H1 (cell line): ENCODE results near the gene CHD6. TPM values are rescaled to one million over a fixed set of nuclear protein-coding genes. Genes with fewer than 3 reads are reported as not detected.

Experiments
- CTCF ChIA-PET: fragments of 300-600 bp; sonication (Branson Sonifier 250); formaldehyde crosslinking; loops from one replicate; lab custom pipeline; 2021; ENCODE audit not compliant: partially characterized antibody; lab: Charles Lee
- POLR2A ChIA-PET: fragments of 300-600 bp; sonication (Branson Sonifier 250); formaldehyde crosslinking; loops from one replicate; lab custom pipeline; 2021; ENCODE audit warnings: inconsistent platforms; ENCODE audit not compliant: partially characterized antibody; lab: Charles Lee
- DNase-seq, 2 experiments: peaks; one replicate each; pipeline versions ENCODE4 v3.0.0 to v3.0.0-alpha.2; 2010 to 2022; ENCODE audit warnings: low spot score in 2 of 2, low read depth in 1 of 2, mixed read lengths in 1 of 2
- FAIRE-seq: peaks from 2 replicates; lab custom pipeline; 2011; peaks lifted over from hg19 to GRCh38; lab: Jason Lieb, UNC
- H2AFZ ChIP-seq: 2 replicates; pipeline ENCODE4 v1.8.1; 2012; ENCODE audit warnings: low read length, inconsistent platforms
- H2AK5ac ChIP-seq: 2 replicates; pipeline ENCODE4 v1.6.1; 2013; ENCODE audit warnings: low read depth, low read length
- H2BK120ac ChIP-seq: replicated peaks from 2 replicates; pipeline ENCODE3; 2013; ENCODE audit warnings: low read depth, low read length, inconsistent platforms
- H2BK12ac ChIP-seq: 2 replicates; pipeline ENCODE4 v1.6.1; 2013; ENCODE audit warnings: low read depth, low read length
- H2BK15ac ChIP-seq: 2 replicates; pipeline ENCODE4 v1.6.1; 2013; ENCODE audit warnings: low read length
- H2BK20ac ChIP-seq: 2 replicates; pipeline ENCODE4 v1.6.1; 2013; ENCODE audit warnings: low read length
- H2BK5ac ChIP-seq: 2 replicates; pipeline ENCODE4 v1.6.1; 2013; ENCODE audit warnings: low read depth, low read length
- H3K14ac ChIP-seq: 2 replicates; pipeline ENCODE4 v1.6.1; 2013; ENCODE audit warnings: inconsistent platforms; ENCODE audit not compliant: insufficient read length
- H3K18ac ChIP-seq: 2 replicates; pipeline ENCODE4 v1.6.1; 2013; ENCODE audit warnings: low read length; ENCODE audit errors: extremely low read depth
- H3K23ac ChIP-seq: 2 replicates; pipeline ENCODE4 v1.6.1; 2013; ENCODE audit warnings: inconsistent platforms; ENCODE audit not compliant: insufficient read length
- H3K23me2 ChIP-seq: 2 replicates; pipeline ENCODE4 v1.6.1; 2013; ENCODE audit warnings: low read depth, low read length
- H3K27ac ChIP-seq: 2 replicates; pipeline ENCODE4 v1.6.1; 2011; ENCODE audit warnings: low read depth, low read length, inconsistent platforms
- H3K27me3 ChIP-seq, 4 experiments: replicated peaks in 1 of 4; 1 replicate in 1 of 4; 2 replicates in 3 of 4; pipeline versions ENCODE4 v1.6.1 to v1.8.1; 2011 to 2013; ENCODE audit warnings: low read length in 3 of 4, mild to moderate bottlenecking in 3 of 4, inconsistent platforms in 2 of 4, mixed read lengths in 2 of 4, moderate library complexity in 1 of 4; ENCODE audit not compliant: control insufficient read depth in 3 of 4, insufficient read depth in 3 of 4; ENCODE audit errors: extremely low read depth in 1 of 4
- H3K36me3 ChIP-seq, 4 experiments: 2 replicates each; pipeline versions ENCODE4 v1.6.1 to v1.8.1; 2011 to 2013; ENCODE audit warnings: mild to moderate bottlenecking in 4 of 4, low read length in 3 of 4, moderate library complexity in 2 of 4, control low read depth in 1 of 4, inconsistent platforms in 1 of 4; ENCODE audit not compliant: insufficient read depth in 4 of 4, control insufficient read depth in 2 of 4
- H3K4ac ChIP-seq: replicated peaks from 2 replicates; pipeline ENCODE3; 2013; ENCODE audit warnings: low read length, low read depth, mixed read lengths, inconsistent platforms; ENCODE audit not compliant: insufficient read length
- H3K4me1 ChIP-seq, 4 experiments: replicated peaks in 1 of 4; 1 replicate in 1 of 4; 2 replicates in 3 of 4; pipeline versions ENCODE4 v1.6.1 to v1.8.1; 2011 to 2013; ENCODE audit warnings: low read length in 3 of 4, inconsistent platforms in 2 of 4, mixed read lengths in 1 of 4; ENCODE audit not compliant: insufficient read depth in 4 of 4, control insufficient read depth in 3 of 4
- H3K4me2 ChIP-seq, 2 experiments: 2 replicates each; pipeline versions ENCODE4 v1.6.1 to v1.8.1; 2011 to 2013; ENCODE audit warnings: low read depth in 2 of 2, low read length in 2 of 2, control low read depth in 1 of 2, inconsistent platforms in 1 of 2, mild to moderate bottlenecking in 1 of 2; ENCODE audit not compliant: insufficient read depth in 1 of 2
- H3K4me3 ChIP-seq, 4 experiments: fragments of 200-600, 300-600 bp in 1 of 4; sonication (generic), shearing (Covaris generic), sonication (Bioruptor Twin) in 1 of 4; 2 replicates each; pipeline versions ENCODE4 v1.5.1 to v1.8.1; 2011 to 2016; ENCODE audit warnings: low read length in 4 of 4, low read depth in 3 of 4, control low read depth in 2 of 4, inconsistent platforms in 2 of 4, mild to moderate bottlenecking in 2 of 4, mixed read lengths in 1 of 4, moderate library complexity in 1 of 4; ENCODE audit not compliant: insufficient read depth in 2 of 4; ENCODE audit errors: extremely low read depth in 1 of 4
- H3K56ac ChIP-seq: replicated peaks from 2 replicates; pipeline ENCODE3; 2013; ENCODE audit warnings: low read depth, mild to moderate bottlenecking, mixed read lengths, low read length, inconsistent platforms; ENCODE audit not compliant: insufficient read length
- H3K79me1 ChIP-seq: 2 replicates; pipeline ENCODE4 v1.6.1; 2013; ENCODE audit warnings: low read depth, low read length, control low read depth
- H3K79me2 ChIP-seq, 2 experiments: 2 replicates each; pipeline versions ENCODE4 v1.6.1 to v1.8.1; 2012 to 2013; ENCODE audit warnings: low read length in 2 of 2, mild to moderate bottlenecking in 2 of 2, inconsistent platforms in 1 of 2; ENCODE audit not compliant: insufficient read depth in 2 of 2, control insufficient read depth in 1 of 2
- H3K9ac ChIP-seq, 4 experiments: replicated peaks in 1 of 4; 1 replicate in 1 of 4; 2 replicates in 3 of 4; pipeline versions ENCODE4 v1.6.1 to v1.8.1; 2011 to 2013; ENCODE audit warnings: low read depth in 3 of 4, low read length in 3 of 4, control low read depth in 2 of 4, mild to moderate bottlenecking in 2 of 4, moderate library complexity in 2 of 4, inconsistent platforms in 1 of 4; ENCODE audit errors: extremely low read depth in 1 of 4
- H3K9me3 ChIP-seq, 2 experiments: 2 replicates each; pipeline versions ENCODE4 v1.6.1 to v1.8.1; 2012 to 2013; ENCODE audit warnings: mild to moderate bottlenecking in 2 of 2, moderate library complexity in 2 of 2, control low read depth in 1 of 2, inconsistent platforms in 1 of 2, low read depth in 1 of 2, low read length in 1 of 2, mixed read lengths in 1 of 2; ENCODE audit not compliant: insufficient read depth in 2 of 2
- H4K20me1 ChIP-seq, 2 experiments: replicated peaks in 1 of 2; 2 replicates each; pipeline versions ENCODE3 to v1.8.1; 2011 to 2013; ENCODE audit warnings: inconsistent platforms in 2 of 2, low read length in 2 of 2, mild to moderate bottlenecking in 1 of 2; ENCODE audit not compliant: insufficient read depth in 2 of 2, control insufficient read depth in 1 of 2
- H4K5ac ChIP-seq: 2 replicates; pipeline ENCODE4 v1.6.1; 2013; ENCODE audit warnings: low read length, low read depth, mixed read lengths, inconsistent platforms; ENCODE audit not compliant: insufficient read length
- H4K8ac ChIP-seq: 2 replicates; pipeline ENCODE4 v1.8.0; 2013; ENCODE audit warnings: mild to moderate bottlenecking, moderate library complexity, low read length, inconsistent platforms; ENCODE audit not compliant: insufficient read depth; ENCODE audit errors: extremely low read depth
- H4K91ac ChIP-seq: replicated peaks from 2 replicates; pipeline ENCODE3; 2013; ENCODE audit warnings: low read length, mixed read lengths, inconsistent platforms; ENCODE audit not compliant: insufficient read length
- BRCA1 ChIP-seq: IDR thresholded peaks from 2 replicates; pipeline ENCODE4 v1.6.1; 2012; ENCODE audit warnings: low read depth, low read length, improper control_type of control experiment
- CTBP2 ChIP-seq: IDR thresholded peaks from 2 replicates; pipeline ENCODE4 v1.7.0; 2011; ENCODE audit warnings: borderline replicate concordance, mild to moderate bottlenecking, moderate library complexity, mixed read lengths, low read length; ENCODE audit not compliant: insufficient read depth, insufficient read length
- CTCF ChIP-seq, 3 experiments: IDR thresholded peaks; 1 replicate in 2 of 3; 2 replicates in 1 of 3; pipeline versions ENCODE4 v1.5.1 to v1.6.1; 2011; ENCODE audit warnings: low read length in 3 of 3, mild to moderate bottlenecking in 3 of 3, inconsistent platforms in 2 of 3, low read depth in 1 of 3, moderate library complexity in 1 of 3; ENCODE audit not compliant: insufficient read depth in 1 of 3; ENCODE audit errors: control extremely low read depth in 1 of 3
- HDAC2 ChIP-seq, 2 experiments: fragments of 300-600 bp in 1 of 2; sonication (generic) in 1 of 2; IDR thresholded peaks; 2 replicates each; pipeline ENCODE4 v1.6.1; 2011 to 2012; ENCODE audit warnings: low read depth in 2 of 2, low read length in 2 of 2, mild to moderate bottlenecking in 2 of 2, moderate library complexity in 2 of 2, borderline replicate concordance in 1 of 2, inconsistent platforms in 1 of 2
- JUN ChIP-seq: IDR thresholded peaks from 2 replicates; pipeline ENCODE4 v1.6.1; 2011; ENCODE audit warnings: low read depth, mild to moderate bottlenecking, improper control_type of control experiment, low read length
- POLR2A ChIP-seq, 2 experiments: IDR thresholded peaks; 1 replicate in 1 of 2; 2 replicates in 1 of 2; pipeline ENCODE4 v1.6.1; 2011; ENCODE audit warnings: low read depth in 2 of 2, low read length in 2 of 2, mild to moderate bottlenecking in 2 of 2; ENCODE audit errors: control extremely low read depth in 1 of 2
- RAD21 ChIP-seq, 2 experiments: IDR thresholded peaks in 1 of 2; conservative IDR thresholded peaks in 1 of 2; 2 replicates each; pipeline ENCODE4 v1.6.1; 2011; ENCODE audit warnings: low read depth in 2 of 2, low read length in 2 of 2, improper control_type of control experiment in 1 of 2, inconsistent platforms in 1 of 2, mild to moderate bottlenecking in 1 of 2, moderate library complexity in 1 of 2
- RFX5 ChIP-seq: IDR thresholded peaks from 2 replicates; pipeline ENCODE4 v1.6.1; 2011; ENCODE audit warnings: low read depth, low read length, improper control_type of control experiment, borderline replicate concordance
- SAP30 ChIP-seq: fragments of 300-600 bp; sonication (generic); IDR thresholded peaks from 2 replicates; pipeline ENCODE4 v1.7.1; 2012; ENCODE audit warnings: low read length, moderate library complexity, mild to moderate bottlenecking, inconsistent platforms; ENCODE audit not compliant: insufficient read depth, insufficient replicate concordance
- SIRT6 ChIP-seq: IDR thresholded peaks from one replicate; pipeline ENCODE4 v1.7.1; 2012; ENCODE audit warnings: low read length, inconsistent platforms
- SP4 ChIP-seq: IDR thresholded peaks from 2 replicates; pipeline ENCODE4 v1.6.1; 2012; ENCODE audit warnings: low read length, inconsistent platforms
- TAF1 ChIP-seq: IDR thresholded peaks from 2 replicates; pipeline ENCODE4 v1.6.1; 2011; ENCODE audit warnings: mild to moderate bottlenecking, low read depth, low read length
- YY1 ChIP-seq: IDR thresholded peaks from 2 replicates; pipeline ENCODE4 v1.6.1; 2011; ENCODE audit warnings: low read depth, mild to moderate bottlenecking, low read length
- polyA plus RNA-seq, 7 experiments: library from polyadenylated mRNA; depleted of rRNA in 3 of 7; stranded (reverse) in 5 of 7; unstranded in 2 of 7; fragments of >200 nt in 5 of 7; fragments of 200-250 nt in 2 of 7; gene quantifications; 1 replicate in 5 of 7; 2 replicates in 1 of 7; 4 replicates in 1 of 7; pipeline versions ENCODE4 v1.2.1 to v1.2.3, GENCODE V29; 2011 to 2013; ENCODE audit warnings: missing spikeins in 2 of 7, mixed read lengths in 2 of 7
- total RNA-seq: library from RNA; stranded (reverse); fragmentation: NEBNext Ultra II Directional; extraction: Animal tissue kit (Norgen Biotek cat#: 25700); gene quantifications from 2 replicates; pipeline ENCODE4 v1.2.1, GENCODE V29; 2021

The CHD6 gene
- total and polyA plus RNA-seq, 2 of the 8 experiments (the other 6 are each of a cell fraction or from before 2014, with no cell fraction given): 11.1 to 62.9 TPM

GRCh38 chr20:41476013-41476441 lies 142.2 kb downstream of the CHD6 start:
- H3K36me3 ChIP-seq: peaks cover 0 to 32% (median 3%) of the 10 kb centered on the region in 4 experiments; a peak in 4 of 8 replicates
- H3K4me2 ChIP-seq: no peak overlapping the region
- no peak overlapping the region for H4K91ac ChIP-seq
- FAIRE-seq (no peak), DNase-seq (no peak)
- no peak overlapping the region for H2BK5ac ChIP-seq
- no peak overlapping the region for H3K56ac ChIP-seq
- no peak overlapping the region for H2BK20ac ChIP-seq
- H3K23me2 ChIP-seq: no peaks in the 10 kb centered on the region
- no peak overlapping the region for H3K4ac ChIP-seq
- no peak overlapping the region for H3K23ac ChIP-seq
- no peaks in the 10 kb centered on the region for H3K27me3 ChIP-seq
- no peak overlapping the region for H2BK12ac ChIP-seq
- no peaks in the 10 kb centered on the region for H3K79me2 ChIP-seq
- no peak overlapping the region for H4K8ac ChIP-seq
- no peaks in the 10 kb centered on the region for H3K79me1 ChIP-seq
- no peak overlapping the region for H2AK5ac ChIP-seq
- H3K18ac ChIP-seq: no peak overlapping the region
- no peak overlapping the region for H2AFZ ChIP-seq
- ChIA-PET POLR2A (interaction anchor here (1.0 kb wide), 1 partner anchor 12 kb away, joined by 3 read pairs; no protein-coding TSS in a partner anchor), CTCF (no interaction called here)
- no peaks in the 10 kb centered on the region for H3K4me1 ChIP-seq
- H4K20me1 ChIP-seq: peaks cover 0 to 2% of the 10 kb centered on the region in 2 experiments
- no peaks in the 10 kb centered on the region for H3K9me3 ChIP-seq
- no peak overlapping the region for H3K14ac ChIP-seq
- no peak overlapping the region for H3K9ac ChIP-seq
- H3K4me3 ChIP-seq: no peak overlapping the region
- H2BK15ac ChIP-seq: no peak overlapping the region
- no peak overlapping the region for H4K5ac ChIP-seq
- H3K27ac ChIP-seq: no peak overlapping the region
- H2BK120ac ChIP-seq: no peak overlapping the region
- TF ChIP-seq TAF1: no peak
- no peak for TF ChIP-seq RFX5
- no peak for TF ChIP-seq POLR2A (IDR thresholded peaks at IDR 0.05; ENCODE audit: control extremely low read depth in 1 of 2, low read depth in 2 of 2, low read length in 2 of 2)
- no peak for TF ChIP-seq SAP30
- no peak for TF ChIP-seq SP4
- TF ChIP-seq CTBP2: no peak
- no peak for TF ChIP-seq JUN
- TF ChIP-seq CTCF (IDR thresholded peaks at IDR 0.05; ENCODE audit: control extremely low read depth in 1 of 3, insufficient read depth in 1 of 3, low read depth in 1 of 3, low read length in 3 of 3): no peak
- TF ChIP-seq BRCA1: no peak
- no peak for TF ChIP-seq RAD21 (IDR thresholded peaks at IDR 0.05 in 1 of 2, conservative IDR thresholded peaks at IDR 0.05 in 1 of 2; ENCODE audit: low read depth in 2 of 2, low read length in 2 of 2)
- no peak for TF ChIP-seq YY1
- TF ChIP-seq SIRT6: no peak
- TF ChIP-seq HDAC2 (IDR thresholded peaks at IDR 0.05; ENCODE audit: borderline replicate concordance in 1 of 2, low read depth in 2 of 2, low read length in 2 of 2): no peak
